Measurements from ENCODE around the gene LRRC27.

- TF ChIP-seq CTCF (IDR thresholded peaks at IDR 0.05): no peak
- peak; percentile 15 for TF ChIP-seq POLR2A (IDR thresholded peaks at IDR 0.05)
Measured at GRCh38 chr10:132397036-132397541, 65.1 kb downstream of the LRRC27 start, which contains the start of gene PWWP2B.
